ENCODE results near the gene MGAT4D.

DNA sequence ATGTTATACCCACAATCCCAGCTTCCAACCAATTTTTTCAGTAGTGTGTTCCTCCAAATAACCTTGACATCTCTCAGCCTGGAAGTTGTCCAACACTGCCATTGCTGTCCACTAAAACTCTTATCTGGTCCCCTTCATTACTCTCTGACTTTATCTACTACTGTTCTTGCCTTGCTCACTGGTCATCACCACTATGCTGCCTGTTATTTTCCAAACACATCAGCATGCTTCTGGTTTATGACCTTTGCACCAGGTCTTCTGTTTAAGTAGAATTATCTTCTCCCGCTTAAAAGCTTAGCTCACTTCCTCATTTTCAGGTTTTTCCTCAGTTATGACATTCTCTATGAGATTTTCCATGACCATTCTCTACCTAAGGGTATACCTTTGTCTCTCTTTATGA lies 31.3 kb upstream of the MGAT4D start:
- no peak for TF ChIP-seq EZH2phosphoT487 (IDR thresholded peaks at IDR 0.05; ENCODE audit: low read depth, severe bottlenecking, unreplicated experiment)
- TF ChIP-seq EZH2 (IDR thresholded peaks at IDR 0.05; ENCODE audit: borderline replicate concordance): no peak
